Tibial artery (tissue), 4 donors: ENCODE data around the gene ETV7.

Source experiments
- DNase-seq, 2 donors: peaks; one replicate each; pipeline ENCODE4 v3.0.0-alpha.2; 2019
- H3K27ac ChIP-seq, 2 donors: fragments of 200-600 bp; sonication (generic) in 1 of 2; 1 replicate in 1 of 2; 2 replicates in 1 of 2; pipeline ENCODE4 v1.5.1; 2018 to 2019; ENCODE audit warnings: mild to moderate bottlenecking in 1 of 2
- H3K27me3 ChIP-seq, 2 donors: fragments of 200-600 bp; sonication (generic) in 1 of 2; one replicate each; pipeline versions ENCODE4 v1.5.1 to v1.6.0; 2016 to 2019
- H3K36me3 ChIP-seq, 3 donors: fragments of 200-600 bp; sonication (generic) in 2 of 3; one replicate each; pipeline ENCODE4 v1.5.1; 2016 to 2019; ENCODE audit warnings: mild to moderate bottlenecking in 2 of 3
- H3K4me1 ChIP-seq, 4 donors: fragments of 200-600 bp; sonication (generic) in 2 of 4; 1 replicate in 3 of 4; 2 replicates in 1 of 4; pipeline ENCODE4 v1.5.1; 2016 to 2019
- H3K4me3 ChIP-seq, 2 donors: fragments of 200-600 bp; sonication (generic) in 1 of 2; 1 replicate in 1 of 2; 2 replicates in 1 of 2; pipeline ENCODE4 v1.5.1; 2018 to 2019; ENCODE audit warnings: mild to moderate bottlenecking in 2 of 2
- H3K9me3 ChIP-seq, 3 donors: fragments of 200-600 bp; sonication (generic) in 1 of 3; one replicate each; pipeline ENCODE4 v1.5.1; 2016 to 2019
- CTCF ChIP-seq, 2 experiments: fragments of 200-600 bp in 1 of 2; fragments of 450-650 bp in 1 of 2; IDR thresholded peaks; one replicate each; pipeline ENCODE4 v1.5.1; 2017 to 2019; ENCODE audit warnings: antibody characterized with exemption in 2 of 2, mild to moderate bottlenecking in 1 of 2, moderate library complexity in 1 of 2
- intact Hi-C: fragments of 100-400 bp; cut with DNase I; formaldehyde crosslinking; loops from one replicate; pipeline ENCODE4 v1.15.0; 2023; ENCODE audit warnings: low total_unique reads

Gene ETV7

GRCh38 chr6:36387440-36388303 lies at the start of gene ETV7:
Gene ETV7, minus strand, starts transcription at chr6:36387669. Its CDS starts 128 bp downstream, at chr6:36387541.
- Histone ChIP-seq H3K27ac (peak within 1 kb of the TSS; percentile 39 to 63), H3K27me3 (no peaks in the 10 kb centered on the region), H3K9me3 (no peaks in the 10 kb centered on the region), H3K4me3 (peak within 1 kb of the TSS; percentile 67 to 73), H3K4me1 (peaks cover 0 to 26% (median 12%) of the 10 kb centered on the region in 4 donors), H3K36me3 (no peaks in the 10 kb centered on the region)
- TF ChIP-seq CTCF (IDR thresholded peaks at IDR 0.05), result no peak
- intact Hi-C loops, result no loop called here
- no peak for DNase-seq

GRCh38 chr6:36436466-36436865 lies 49.0 kb upstream of the ETV7 start:
- no peaks in the 10 kb centered on the region for H3K9me3 ChIP-seq
- H3K4me1 ChIP-seq, result peaks cover 0 to 5% (median 0%) of the 10 kb centered on the region in 4 donors
- H3K27ac ChIP-seq, result no peak overlapping the region
- no peak for DNase-seq
- H3K36me3 ChIP-seq, result no peaks in the 10 kb centered on the region
- H3K27me3 ChIP-seq, result no peaks in the 10 kb centered on the region
- intact Hi-C loops, result no loop called here
- no peak overlapping the region for H3K4me3 ChIP-seq
- TF ChIP-seq CTCF (IDR thresholded peaks at IDR 0.05), result no peak

GRCh38 chr6:36432151-36432671 lies 44.7 kb upstream of the ETV7 start:
- Histone ChIP-seq H3K36me3 (no peaks in the 10 kb centered on the region), H3K4me1 (no peaks in the 10 kb centered on the region), H3K27me3 (no peaks in the 10 kb centered on the region), H3K9me3 (no peaks in the 10 kb centered on the region), H3K4me3 (no peak overlapping the region), H3K27ac (no peak overlapping the region)
- DNase-seq, result no peak
- intact Hi-C loops, result no loop called here
- TF ChIP-seq CTCF (IDR thresholded peaks at IDR 0.05), result no peak

- Histone ChIP-seq H3K4me1 (no peaks in the 10 kb centered on the region), H3K4me3 (no peak overlapping the region), H3K27ac (no peak overlapping the region), H3K36me3 (no peaks in the 10 kb centered on the region), H3K27me3 (no peaks in the 10 kb centered on the region), H3K9me3 (no peaks in the 10 kb centered on the region)
- TF ChIP-seq CTCF (IDR thresholded peaks at IDR 0.05), result no peak
- intact Hi-C loops, result no loop called here
- DNase-seq, result no peak
These were observed 43.7 kb upstream of the ETV7 start for GRCh38 chr6:36431197-36431596.

GRCh38 chr6:36430351-36430750 lies 42.9 kb upstream of the ETV7 start:
- intact Hi-C loops, result no loop called here
- TF ChIP-seq CTCF (IDR thresholded peaks at IDR 0.05), result no peak
- H3K4me3 ChIP-seq, result no peak overlapping the region
- no peaks in the 10 kb centered on the region for H3K4me1 ChIP-seq
- no peak overlapping the region for H3K27ac ChIP-seq
- H3K9me3 ChIP-seq, result no peaks in the 10 kb centered on the region
- no peak for DNase-seq
- no peaks in the 10 kb centered on the region for H3K27me3 ChIP-seq
- no peaks in the 10 kb centered on the region for H3K36me3 ChIP-seq
